NCI-H2107 (cell line): ENCODE data around the gene SWT1.
"Not testable (repeated sequence)": the region's sequence is repeated elsewhere in the genome, so short reads cannot be mapped to it uniquely, and the experiment has no call there.

Source experiments
- DNase-seq: peaks from one replicate; lab custom pipeline; 2025; lab: John Stamatoyannopoulos, UW

Gene SWT1

GRCh38 chr1:185291652-185292051 is 134.7 kb downstream of the SWT1 start:
- no peak for DNase-seq

GRCh38 chr1:185292237-185292636 is 135.3 kb downstream of the SWT1 start:
- no peak for DNase-seq

DNA sequence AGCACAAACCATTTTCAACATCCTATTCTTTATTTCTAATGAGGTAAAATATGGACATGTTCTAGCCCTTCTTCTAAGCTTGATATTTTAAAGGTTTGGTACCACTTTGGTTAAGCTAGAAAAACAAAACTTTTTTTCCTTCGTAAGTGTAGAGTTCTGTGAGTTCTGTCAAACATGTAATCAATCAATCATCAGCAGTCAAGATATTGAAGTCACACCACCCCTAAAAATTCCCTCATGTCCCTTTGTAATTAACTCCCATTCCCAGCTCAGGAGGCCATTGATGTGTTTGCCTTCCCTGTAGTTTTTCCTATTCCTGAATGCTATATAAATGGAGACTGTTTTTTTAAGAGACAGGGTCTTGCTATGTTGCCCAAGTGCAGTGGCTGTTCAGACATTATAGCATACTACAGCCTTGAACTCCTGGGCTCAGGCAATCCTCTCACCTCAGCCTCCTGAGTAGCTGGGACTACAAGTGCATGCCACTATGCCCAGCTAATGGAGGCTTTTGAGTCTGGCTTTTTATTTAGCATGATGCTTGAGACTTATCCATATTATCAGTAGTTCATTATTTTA is 137.1 kb downstream of the SWT1 start:
- no peak for DNase-seq

DNA sequence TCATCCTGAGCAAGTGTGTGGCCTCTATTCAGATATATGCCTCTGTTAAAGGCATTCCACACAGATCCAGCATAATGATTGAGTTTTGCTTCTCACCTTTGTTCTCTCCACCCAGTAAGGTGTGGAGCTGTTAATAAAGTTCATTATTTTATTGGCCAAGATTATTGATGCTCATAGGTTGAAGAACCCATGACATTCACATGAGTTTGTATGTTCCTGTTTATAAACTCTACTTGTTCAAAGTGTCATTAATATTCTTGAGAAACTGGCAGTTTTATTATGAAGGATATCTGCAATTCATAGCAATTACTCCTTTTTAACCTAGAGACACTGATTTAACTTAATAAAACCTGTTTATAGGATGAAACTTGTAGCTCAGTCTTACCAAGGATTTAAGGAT is 138.1 kb downstream of the SWT1 start:
- DNase-seq = no peak

- DNase-seq = no peak
Observed at GRCh38 chr1:185297982-185298381, 141.0 kb downstream of the SWT1 start.

- DNase-seq = no peak
Observed at GRCh38 chr1:185300152-185300551, 143.2 kb downstream of the SWT1 start.

GRCh38 chr1:185305419-185305818 is 148.5 kb downstream of the SWT1 start:
- DNase-seq = no peak

DNA sequence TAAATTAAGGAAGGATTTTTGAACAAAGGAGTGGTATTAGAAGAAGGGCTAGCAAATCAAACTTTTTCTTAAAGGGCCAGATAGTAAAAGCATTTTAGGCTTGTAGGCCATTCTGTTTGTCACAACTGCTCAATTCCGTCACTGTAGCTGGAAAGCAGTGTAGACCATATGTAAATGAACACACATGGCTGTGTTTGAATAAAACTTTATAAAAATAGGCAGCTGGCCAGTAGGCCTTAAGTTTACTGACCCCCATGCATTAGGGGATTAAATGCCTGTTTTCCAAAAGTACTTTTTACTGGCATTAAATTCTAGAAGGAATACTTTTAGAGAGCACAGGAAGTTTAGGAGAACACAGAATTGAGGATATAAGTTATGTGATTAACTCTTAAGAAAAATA is 151.2 kb downstream of the SWT1 start:
- DNase-seq = no peak

GRCh38 chr1:185309566-185309965 is 152.6 kb downstream of the SWT1 start:
- no peak for DNase-seq

DNA sequence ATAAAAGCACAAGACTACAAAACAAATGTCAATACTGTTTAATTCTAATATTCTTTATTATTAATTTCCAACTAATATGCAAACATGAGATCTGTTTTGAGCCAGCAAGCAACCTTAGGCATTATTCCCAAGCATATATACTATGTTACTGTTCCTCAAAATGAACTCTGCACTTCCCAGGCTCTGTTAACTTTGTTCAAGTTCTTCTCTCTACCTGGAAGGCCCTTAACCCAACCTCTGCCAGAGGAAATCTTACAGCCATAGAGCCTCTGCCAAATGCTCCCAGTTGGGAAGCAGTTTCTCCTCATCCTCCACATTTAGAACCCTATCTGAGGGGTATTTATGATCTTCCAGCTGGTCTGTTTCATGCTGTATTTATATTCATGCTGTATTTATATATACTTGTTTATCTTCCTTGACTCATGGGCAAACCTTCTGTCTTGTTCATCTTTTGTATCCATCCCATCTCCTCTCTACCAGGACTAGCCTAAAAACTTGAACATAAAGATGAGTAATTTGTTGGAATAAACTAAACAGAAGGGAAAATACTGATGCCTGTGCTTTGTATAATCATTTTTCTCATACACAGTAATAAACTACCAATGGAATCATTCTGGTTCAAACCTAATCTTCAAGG is 154.7 kb downstream of the SWT1 start:
- no peak for DNase-seq

GRCh38 chr1:185312361-185313138 is 155.6 kb downstream of the SWT1 start:
- no peak for DNase-seq

DNA sequence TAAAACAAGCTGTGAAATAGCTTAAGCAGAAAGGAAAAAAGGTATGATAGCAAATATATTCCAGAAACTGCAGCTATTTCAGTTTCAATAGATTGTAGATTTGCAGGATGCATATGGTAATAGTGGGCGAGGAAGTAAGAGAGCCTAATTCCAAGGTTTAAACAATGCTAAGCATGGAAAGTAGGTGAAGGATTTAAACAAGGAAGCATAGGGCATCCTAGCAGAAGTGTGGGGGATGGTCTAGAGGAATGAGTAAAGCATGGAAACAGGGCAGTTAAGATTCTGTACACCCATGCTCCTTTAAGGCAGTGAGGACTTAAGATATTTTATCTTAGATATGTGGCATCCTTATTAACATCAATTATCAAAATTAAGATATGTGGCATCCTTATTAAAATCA is 157.4 kb downstream of the SWT1 start:
- no peak for DNase-seq

- no peak for DNase-seq
Observed at GRCh38 chr1:185315445-185316071, 158.6 kb downstream of the SWT1 start.

- DNase-seq = peak; percentile 73
Observed at GRCh38 chr1:185316163-185317033, 159.4 kb downstream of the SWT1 start.

GRCh38 chr1:185317034-185317885 is 160.3 kb downstream of the SWT1 start, which contains the start of gene IVNS1ABP:
TSS of gene IVNS1ABP (minus strand) at chr1:185317243. CDS start at chr1:185309493, 7,750 bp downstream.
- DNase-seq = peak; percentile 94

DNA sequence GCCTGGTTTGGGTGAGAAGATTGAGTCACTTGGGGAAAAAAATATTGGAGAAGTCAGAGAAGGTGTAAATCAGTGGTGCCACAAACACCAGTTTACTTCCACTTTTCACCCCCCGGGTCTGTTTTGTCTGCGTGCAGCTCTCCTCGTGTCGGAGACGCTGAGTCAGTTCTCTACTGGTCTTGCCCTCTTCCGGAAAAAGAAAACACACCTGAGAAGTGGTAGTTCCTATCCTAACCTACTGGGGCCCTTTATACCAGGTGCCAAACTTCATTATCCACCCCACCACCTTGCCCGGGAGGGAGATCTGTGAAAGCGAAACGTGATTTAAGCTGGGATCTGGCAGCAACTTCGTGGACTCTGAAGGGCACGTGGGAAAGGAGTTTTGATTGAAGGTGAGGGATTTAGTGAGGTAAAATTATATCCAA is 160.9 kb downstream of the SWT1 start:
- peak; percentile 31 for DNase-seq

GRCh38 chr1:185318431-185319138 is 161.6 kb downstream of the SWT1 start:
- no peak for DNase-seq

DNA sequence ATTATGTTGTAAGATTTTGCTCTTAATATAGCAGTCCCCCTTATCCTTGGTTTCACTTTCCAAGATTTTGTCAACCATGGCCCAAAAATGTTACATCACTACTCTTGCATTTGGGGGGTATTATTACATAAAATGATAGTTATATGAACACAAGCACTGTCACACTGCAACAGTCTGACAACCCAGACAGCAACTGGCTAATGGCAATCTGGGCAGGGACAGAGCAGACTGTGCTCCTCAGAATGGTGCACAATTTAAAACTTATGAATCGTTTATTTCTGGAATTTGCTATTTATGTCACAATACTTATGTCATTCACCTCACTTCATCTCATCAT is 162.1 kb downstream of the SWT1 start:
- DNase-seq = no peak

- DNase-seq = not testable (repeated sequence)
Observed at GRCh38 chr1:185321104-185321503, 164.1 kb downstream of the SWT1 start.

- DNase-seq = not testable (repeated sequence)
Observed at GRCh38 chr1:185321653-185322221, 164.8 kb downstream of the SWT1 start.
